Mesenchymal stem cell (in vitro differentiated cells and primary cell): ENCODE results near the gene KLF7.

Source experiments
- DNase-seq: peaks from one replicate; pipeline ENCODE4 v3.0.0-alpha.2; 2013
- H2AFZ ChIP-seq: one replicate; pipeline ENCODE4 v1.6.1; 2013; ENCODE audit warnings: low read depth, mild to moderate bottlenecking, control low read depth, inconsistent platforms, low read length, moderate library complexity
- H2AK5ac ChIP-seq: 2 replicates; pipeline ENCODE4 v1.6.1; 2013; ENCODE audit warnings: low read length, moderate library complexity, mild to moderate bottlenecking, inconsistent platforms; ENCODE audit not compliant: severe bottlenecking
- H2BK120ac ChIP-seq: one replicate; pipeline ENCODE4 v1.6.1; 2013; ENCODE audit warnings: low read depth, mild to moderate bottlenecking, inconsistent platforms, low read length, moderate library complexity
- H2BK12ac ChIP-seq, 2 experiments: one replicate each; pipeline ENCODE4 v1.6.1; 2013; ENCODE audit warnings: inconsistent platforms in 2 of 2, low read length in 2 of 2, mild to moderate bottlenecking in 2 of 2, moderate library complexity in 2 of 2, control low read depth in 1 of 2
- H2BK15ac ChIP-seq: one replicate; pipeline ENCODE4 v1.6.1; 2013; ENCODE audit warnings: mild to moderate bottlenecking, low read depth, inconsistent platforms; ENCODE audit not compliant: poor library complexity, severe bottlenecking
- H2BK5ac ChIP-seq: 2 replicates; pipeline ENCODE4 v1.6.1; 2013; ENCODE audit warnings: low read depth, mild to moderate bottlenecking, low read length, control low read depth, inconsistent platforms; ENCODE audit not compliant: poor library complexity, severe bottlenecking
- H3K14ac ChIP-seq, 2 experiments: one replicate each; pipeline ENCODE4 v1.6.1; 2013; ENCODE audit warnings: inconsistent platforms in 2 of 2, low read length in 2 of 2, control low read depth in 1 of 2, mild to moderate bottlenecking in 1 of 2, moderate library complexity in 1 of 2
- H3K18ac ChIP-seq, 2 experiments: one replicate each; pipeline ENCODE4 v1.6.1; 2013; ENCODE audit warnings: inconsistent platforms in 2 of 2, low read length in 2 of 2, control low read depth in 1 of 2, low read depth in 1 of 2, mild to moderate bottlenecking in 1 of 2
- H3K23ac ChIP-seq, 2 experiments: one replicate each; pipeline ENCODE4 v1.6.1; 2013; ENCODE audit warnings: inconsistent platforms in 2 of 2, low read length in 2 of 2, mild to moderate bottlenecking in 2 of 2, moderate library complexity in 2 of 2, control low read depth in 1 of 2
- H3K27ac ChIP-seq: 2 replicates; pipeline ENCODE4 v1.5.1; 2013; ENCODE audit warnings: mild to moderate bottlenecking, moderate library complexity, low read length, control low read depth, inconsistent platforms; ENCODE audit not compliant: poor library complexity, severe bottlenecking
- H3K27me3 ChIP-seq, 2 experiments: 2 replicates each; pipeline versions ENCODE4 v1.6.1 to v1.7.0; 2013; ENCODE audit warnings: low read length in 2 of 2, mild to moderate bottlenecking in 2 of 2, moderate library complexity in 2 of 2, control low read depth in 1 of 2, inconsistent platforms in 1 of 2; ENCODE audit not compliant: control insufficient read depth in 1 of 2, insufficient read depth in 1 of 2
- H3K36me3 ChIP-seq, 2 experiments: 2 replicates each; pipeline versions ENCODE4 v1.6.1 to v1.7.0; 2013; ENCODE audit warnings: low read length in 2 of 2, control low read depth in 1 of 2, inconsistent platforms in 1 of 2, low read depth in 1 of 2, mild to moderate bottlenecking in 1 of 2; ENCODE audit not compliant: insufficient read depth in 2 of 2, control insufficient read depth in 1 of 2
- H3K4ac ChIP-seq, 2 experiments: one replicate each; pipeline ENCODE4 v1.6.1; 2013; ENCODE audit warnings: inconsistent platforms in 2 of 2, low read length in 2 of 2, mild to moderate bottlenecking in 2 of 2, moderate library complexity in 2 of 2, control low read depth in 1 of 2, low read depth in 1 of 2
- H3K4me1 ChIP-seq: 2 replicates; pipeline ENCODE4 v1.6.1; 2013; ENCODE audit warnings: low read depth, low read length, control low read depth; ENCODE audit not compliant: control insufficient read depth, insufficient read depth
- H3K4me2 ChIP-seq: 2 replicates; pipeline ENCODE4 v1.6.1; 2013; ENCODE audit warnings: low read length, mild to moderate bottlenecking, inconsistent platforms; ENCODE audit not compliant: poor library complexity, severe bottlenecking
- H3K4me3 ChIP-seq, 2 experiments: 2 replicates each; pipeline versions ENCODE4 v1.5.1 to v1.7.0; 2013; ENCODE audit warnings: low read length in 2 of 2, mild to moderate bottlenecking in 2 of 2, control low read depth in 1 of 2, low read depth in 1 of 2; ENCODE audit not compliant: insufficient read depth in 1 of 2
- H3K79me1 ChIP-seq: replicated peaks from 2 replicates; pipeline ENCODE4 v1.6.1; 2013; ENCODE audit warnings: mild to moderate bottlenecking, control low read depth, low read length, inconsistent platforms; ENCODE audit not compliant: poor library complexity, severe bottlenecking
- H3K9ac ChIP-seq: 2 replicates; pipeline ENCODE4 v1.7.0; 2013; ENCODE audit warnings: mild to moderate bottlenecking, low read length, moderate library complexity
- H3K9me3 ChIP-seq: 2 replicates; pipeline ENCODE4 v1.7.0; 2013; ENCODE audit warnings: mild to moderate bottlenecking, low read length; ENCODE audit not compliant: control insufficient read depth
- H4K8ac ChIP-seq: one replicate; pipeline ENCODE4 v1.6.1; 2013; ENCODE audit warnings: inconsistent platforms, mild to moderate bottlenecking, low read length, moderate library complexity
- H4K91ac ChIP-seq: one replicate; pipeline ENCODE4 v1.6.1; 2013; ENCODE audit warnings: mild to moderate bottlenecking, low read length, inconsistent platforms
- WGBS: methylation state at CpG from one replicate; pipeline ENCODE4 v1.1.7; 2013; ENCODE audit warnings: mixed read lengths; 5-methylcytosine and 5-hydroxymethylcytosine counted together

The KLF7 gene

GRCh38 chr2:207149249-207150213 lies 16.2 kb downstream of the KLF7 start:
- no peak overlapping the region for H2AFZ ChIP-seq
- no peak overlapping the region for H2BK15ac ChIP-seq
- no peak overlapping the region for H3K14ac ChIP-seq
- H2AK5ac ChIP-seq = peak overlapping the region; percentile 33
- peaks cover 2 to 17% of the 10 kb centered on the region in 2 experiments for H3K36me3 ChIP-seq
- no peak overlapping the region for H4K91ac ChIP-seq
- no peak overlapping the region for H3K4me2 ChIP-seq
- no peak overlapping the region for H2BK120ac ChIP-seq
- H3K23ac ChIP-seq = no peak overlapping the region
- peak overlapping the region; percentile 11 for H3K27ac ChIP-seq
- no peak overlapping the region for H3K4me3 ChIP-seq
- H4K8ac ChIP-seq = no peak overlapping the region
- peaks cover 4% of the 10 kb centered on the region for H3K79me1 ChIP-seq
- H2BK5ac ChIP-seq = no peak overlapping the region
- H3K4me1 ChIP-seq = peaks cover 18% of the 10 kb centered on the region
- no peak for DNase-seq
- H3K9me3 ChIP-seq = no peaks in the 10 kb centered on the region
- no peak overlapping the region for H3K18ac ChIP-seq
- WGBS = 54% methylated on average over 7 of the region's 7 CpGs
- no peak overlapping the region for H2BK12ac ChIP-seq
- peak overlapping the region; percentile 50 for H3K9ac ChIP-seq
- H3K4ac ChIP-seq = no peak overlapping the region
- H3K27me3 ChIP-seq = no peaks in the 10 kb centered on the region

GRCh38 chr2:207148020-207148419 lies 17.7 kb downstream of the KLF7 start:
- no peak overlapping the region for H4K8ac ChIP-seq
- H3K27me3 ChIP-seq = no peaks in the 10 kb centered on the region
- H3K9ac ChIP-seq = no peak overlapping the region
- H2BK5ac ChIP-seq = no peak overlapping the region
- no peak overlapping the region for H2AK5ac ChIP-seq
- 95% methylated on average over 2 of the region's 2 CpGs for WGBS
- H2AFZ ChIP-seq = no peak overlapping the region
- H3K23ac ChIP-seq = no peak overlapping the region
- H3K79me1 ChIP-seq = peaks cover 4% of the 10 kb centered on the region
- no peak overlapping the region for H3K4ac ChIP-seq
- H3K4me3 ChIP-seq = no peak overlapping the region
- no peak overlapping the region for H3K14ac ChIP-seq
- no peaks in the 10 kb centered on the region for H3K9me3 ChIP-seq
- peaks cover 25% of the 10 kb centered on the region for H3K4me1 ChIP-seq
- H2BK15ac ChIP-seq = no peak overlapping the region
- DNase-seq = no peak
- H3K27ac ChIP-seq = no peak overlapping the region
- peaks cover 2 to 17% of the 10 kb centered on the region in 2 experiments for H3K36me3 ChIP-seq
- H3K4me2 ChIP-seq = no peak overlapping the region
- H4K91ac ChIP-seq = no peak overlapping the region
- H2BK120ac ChIP-seq = no peak overlapping the region
- H3K18ac ChIP-seq = no peak overlapping the region
- H2BK12ac ChIP-seq = no peak overlapping the region

- 86% methylated on average over 3 of the region's 3 CpGs for WGBS
- peaks cover 4% of the 10 kb centered on the region for H3K79me1 ChIP-seq
- H4K8ac ChIP-seq = no peak overlapping the region
- no peak overlapping the region for H2AK5ac ChIP-seq
- no peak overlapping the region for H3K4me3 ChIP-seq
- no peaks in the 10 kb centered on the region for H3K9me3 ChIP-seq
- no peak overlapping the region for H2BK5ac ChIP-seq
- no peak overlapping the region for H3K18ac ChIP-seq
- no peak overlapping the region for H3K14ac ChIP-seq
- H2BK12ac ChIP-seq = no peak overlapping the region
- H3K27ac ChIP-seq = peak overlapping the region; percentile 66
- no peak overlapping the region for H3K23ac ChIP-seq
- no peak overlapping the region for H2BK120ac ChIP-seq
- no peak overlapping the region for H4K91ac ChIP-seq
- peaks cover 16% of the 10 kb centered on the region for H3K4me1 ChIP-seq
- H3K36me3 ChIP-seq = peaks cover 2 to 18% of the 10 kb centered on the region in 2 experiments
- H3K4me2 ChIP-seq = peak overlapping the region; percentile 30
- no peaks in the 10 kb centered on the region for H3K27me3 ChIP-seq
- H3K4ac ChIP-seq = no peak overlapping the region
- no peak for DNase-seq
- no peak overlapping the region for H2BK15ac ChIP-seq
- H3K9ac ChIP-seq = peak overlapping the region; percentile 81
- no peak overlapping the region for H2AFZ ChIP-seq
These were observed 21.5 kb downstream of the KLF7 start for GRCh38 chr2:207144173-207144785.
